Activated T-cell treated with anti-CD3 and anti-CD28 coated beads, Interleukin-2, amount 50 U/mL, for 4 hours (primary cell): ENCODE results near the gene COPE. TPM values are rescaled to one million over a fixed set of nuclear protein-coding genes. Genes with fewer than 3 reads are reported as not detected.

Experiments
- ATAC-seq, 2 donors: fragments of 200-7000 bp; cut with Tn5 transposase; one replicate each; pipeline ENCODE4 v1.10.0; 2021
- DNase-seq: peaks from one replicate; pipeline ENCODE4 v3.0.0-alpha.2; 2020
- H3K27me3 Mint-ChIP-seq: one replicate; pipeline ENCODE4 v1.8.0; 2021; ENCODE audit warnings: low read depth, mixed read lengths
- H3K36me3 Mint-ChIP-seq: one replicate; pipeline ENCODE4 v1.8.0; 2022; ENCODE audit warnings: mixed read lengths; ENCODE audit not compliant: insufficient read depth
- H3K4me1 Mint-ChIP-seq: one replicate; pipeline ENCODE4 v1.8.0; 2021; ENCODE audit warnings: low read depth, mixed read lengths
- H3K4me3 Mint-ChIP-seq: one replicate; pipeline ENCODE4 v1.8.0; 2021; ENCODE audit warnings: mild to moderate bottlenecking, moderate library complexity, mixed read lengths
- H3K9me3 Mint-ChIP-seq: one replicate; pipeline ENCODE4 v1.8.0; 2021; ENCODE audit warnings: mixed read lengths
- total RNA-seq, 3 donors: library from RNA; stranded (reverse); gene quantifications; one replicate each; pipeline ENCODE4 v1.2.1, GENCODE V29; 2021

COPE gene
- total RNA-seq, 3 donors from 2014 or later: 258 to 293 (median 270) TPM

DNA sequence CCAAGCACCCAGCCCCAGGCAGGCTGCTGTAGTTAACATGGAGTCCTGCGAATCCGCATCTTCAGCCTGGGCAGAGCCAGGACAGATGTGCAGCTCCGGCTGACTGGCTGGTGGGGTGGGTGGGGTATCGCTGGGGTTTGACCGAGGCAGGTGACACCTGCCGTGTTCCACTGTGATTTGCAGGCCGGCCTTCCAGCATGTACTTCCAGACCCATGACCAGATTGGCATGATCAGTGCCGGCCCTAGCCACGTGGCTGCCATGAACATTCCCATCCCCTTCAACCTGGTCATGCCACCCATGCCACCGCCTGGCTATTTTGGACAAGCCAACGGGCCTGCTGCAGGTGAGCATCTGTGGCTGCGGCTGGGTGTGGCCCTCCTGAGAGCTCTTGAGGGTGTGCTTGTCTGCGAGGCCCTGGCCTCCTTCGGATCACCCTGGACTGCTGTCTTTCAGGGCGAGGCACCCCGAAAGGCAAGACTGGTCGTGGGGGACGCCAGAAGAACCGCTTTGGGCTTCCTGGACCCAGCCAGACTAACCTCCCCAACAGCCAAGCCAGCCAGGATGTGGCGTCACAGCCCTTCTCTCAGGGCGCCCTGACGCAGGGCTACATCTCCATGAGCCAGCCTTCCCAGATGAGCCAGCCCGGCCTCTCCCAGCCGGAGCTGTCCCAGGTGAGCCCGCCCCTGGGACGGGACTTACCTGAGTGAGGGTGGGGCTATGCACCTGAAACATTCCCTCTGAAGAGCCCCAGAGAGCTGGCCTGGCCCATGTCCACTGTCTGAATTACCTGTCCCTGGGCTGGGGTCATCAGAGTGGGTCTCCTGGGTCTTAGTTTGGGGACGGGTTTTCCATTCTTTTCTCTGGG, 53.8 kb downstream of the COPE start:
- Mint-ChIP-seq H3K4me1 (no peaks in the 10 kb centered on the region), H3K4me3 (no peak overlapping the region), H3K36me3 (peaks cover 40% of the 10 kb centered on the region), H3K27me3 (no peaks in the 10 kb centered on the region), H3K9me3 (no peaks in the 10 kb centered on the region)
- no peak for DNase-seq
- no peak for ATAC-seq

DNA sequence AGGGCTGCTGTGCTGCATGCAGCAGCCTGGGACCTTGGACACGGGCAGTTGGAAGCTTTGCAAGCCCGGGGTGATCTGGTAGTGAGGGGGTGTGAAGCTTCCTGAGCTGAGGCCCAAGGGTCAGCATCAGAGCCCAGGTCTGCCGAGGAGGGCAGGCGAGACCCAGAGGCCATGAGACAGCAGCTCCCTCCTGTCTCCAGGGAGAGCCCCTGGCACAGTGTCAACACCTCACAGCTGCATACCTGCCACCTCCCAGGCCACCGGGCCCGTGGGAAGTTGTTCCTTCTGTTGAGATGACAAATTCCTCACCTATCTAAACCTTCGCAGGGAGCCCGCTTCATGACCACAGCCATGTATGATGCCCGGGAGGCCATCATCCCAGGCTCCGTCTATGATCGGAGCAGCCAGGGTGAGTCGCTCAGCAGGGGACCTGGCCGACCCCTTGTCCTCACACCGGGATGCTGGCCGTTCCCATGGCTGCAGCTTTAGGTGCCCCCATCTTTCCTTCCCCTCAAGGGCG, 55.3 kb downstream of the COPE start:
- peaks cover 42% of the 10 kb centered on the region for H3K36me3 Mint-ChIP-seq
- H3K4me1 Mint-ChIP-seq: no peaks in the 10 kb centered on the region
- no peaks in the 10 kb centered on the region for H3K27me3 Mint-ChIP-seq
- no peak for DNase-seq
- no peak for ATAC-seq
- H3K9me3 Mint-ChIP-seq: no peaks in the 10 kb centered on the region
- H3K4me3 Mint-ChIP-seq: no peak overlapping the region

DNA sequence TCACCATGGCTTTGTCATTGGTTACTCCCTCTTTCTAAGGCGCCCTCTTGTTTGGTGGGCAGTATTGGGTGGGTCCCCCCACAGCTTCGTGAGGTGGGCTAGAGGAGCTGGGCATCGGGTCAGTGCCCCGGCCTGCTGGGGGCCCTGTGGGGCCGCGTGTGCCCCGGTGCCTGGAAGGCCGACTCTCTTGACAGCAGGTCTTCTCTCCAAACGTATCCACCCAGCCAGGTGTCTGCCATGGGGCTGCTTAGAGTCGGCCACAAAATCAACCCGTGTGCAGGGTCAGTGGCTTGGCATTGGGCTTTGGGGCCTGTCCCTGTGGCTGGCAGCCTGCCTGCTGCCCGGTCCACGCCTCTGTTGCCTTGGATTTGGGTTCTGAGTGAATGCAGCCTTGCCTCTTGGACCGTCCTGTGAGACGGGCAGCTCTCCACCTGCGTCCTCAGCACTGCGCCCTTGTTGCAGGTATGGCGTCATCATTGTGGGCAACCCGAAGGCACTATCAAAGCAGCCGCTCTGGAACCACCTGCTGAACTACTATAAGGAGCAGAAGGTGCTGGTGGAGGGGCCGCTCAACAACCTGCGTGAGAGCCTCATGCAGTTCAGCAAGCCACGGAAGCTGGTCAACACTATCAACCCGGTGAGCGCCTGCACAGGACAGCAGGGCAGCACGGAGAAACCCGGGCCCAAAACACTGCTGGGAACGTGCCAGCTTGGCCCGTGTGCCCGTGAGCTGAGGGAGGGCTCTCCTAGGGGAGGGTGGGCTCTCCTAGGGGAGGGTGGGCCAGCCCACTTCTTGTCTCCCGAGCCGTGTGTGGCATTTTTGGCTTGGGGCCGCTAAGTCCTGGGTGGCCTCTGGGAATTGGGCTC, 56.0 kb downstream of the COPE start:
- H3K27me3 Mint-ChIP-seq: no peaks in the 10 kb centered on the region
- H3K36me3 Mint-ChIP-seq: peaks cover 45% of the 10 kb centered on the region
- no peaks in the 10 kb centered on the region for H3K4me1 Mint-ChIP-seq
- no peaks in the 10 kb centered on the region for H3K9me3 Mint-ChIP-seq
- H3K4me3 Mint-ChIP-seq: no peak overlapping the region
- no peak for ATAC-seq
- DNase-seq: no peak

DNA sequence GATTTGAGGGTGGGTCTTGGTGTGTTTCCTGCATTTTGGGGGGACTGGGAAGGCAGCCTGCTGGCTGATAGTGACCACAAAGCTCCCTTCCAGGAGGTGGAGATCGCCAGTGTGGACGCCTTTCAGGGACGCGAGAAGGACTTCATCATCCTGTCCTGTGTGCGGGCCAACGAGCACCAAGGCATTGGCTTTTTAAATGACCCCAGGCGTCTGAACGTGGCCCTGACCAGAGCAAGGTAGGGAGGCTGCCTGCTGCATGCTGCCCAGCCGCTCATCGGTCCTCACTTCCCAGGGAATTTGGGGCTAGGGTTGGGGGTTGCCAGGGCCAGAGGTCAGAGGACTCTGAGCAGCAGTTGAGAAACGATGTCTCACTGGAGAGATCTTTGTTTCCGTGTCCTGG, 57.3 kb downstream of the COPE start:
- no peaks in the 10 kb centered on the region for H3K9me3 Mint-ChIP-seq
- ATAC-seq: no peak
- no peaks in the 10 kb centered on the region for H3K4me1 Mint-ChIP-seq
- DNase-seq: no peak
- no peaks in the 10 kb centered on the region for H3K27me3 Mint-ChIP-seq
- peaks cover 40% of the 10 kb centered on the region for H3K36me3 Mint-ChIP-seq
- no peak overlapping the region for H3K4me3 Mint-ChIP-seq

DNA sequence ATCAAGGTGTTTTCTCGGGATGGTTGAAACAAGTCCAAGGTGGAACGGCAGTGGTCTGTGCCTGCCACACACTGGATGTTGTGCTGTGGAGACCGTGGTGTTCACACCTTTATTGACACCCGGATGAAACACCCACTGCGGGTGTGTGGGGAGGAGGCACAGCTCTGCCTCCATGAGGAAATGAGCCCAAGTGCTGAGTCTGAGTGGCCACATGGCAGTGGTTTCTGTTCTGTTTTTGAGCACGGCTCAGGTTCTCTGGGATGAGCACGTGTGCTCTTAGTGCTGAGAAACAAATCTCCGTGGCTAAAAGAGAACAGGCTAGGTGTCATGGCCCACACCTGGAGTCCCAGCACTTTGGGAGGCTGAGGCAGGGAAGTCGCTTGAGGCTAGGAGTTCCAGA, 58.0 kb downstream of the COPE start:
- Mint-ChIP-seq H3K27me3 (no peaks in the 10 kb centered on the region), H3K4me3 (no peak overlapping the region), H3K9me3 (no peaks in the 10 kb centered on the region), H3K4me1 (no peaks in the 10 kb centered on the region), H3K36me3 (peaks cover 36% of the 10 kb centered on the region)
- DNase-seq (no peak), ATAC-seq (no peak)

DNA sequence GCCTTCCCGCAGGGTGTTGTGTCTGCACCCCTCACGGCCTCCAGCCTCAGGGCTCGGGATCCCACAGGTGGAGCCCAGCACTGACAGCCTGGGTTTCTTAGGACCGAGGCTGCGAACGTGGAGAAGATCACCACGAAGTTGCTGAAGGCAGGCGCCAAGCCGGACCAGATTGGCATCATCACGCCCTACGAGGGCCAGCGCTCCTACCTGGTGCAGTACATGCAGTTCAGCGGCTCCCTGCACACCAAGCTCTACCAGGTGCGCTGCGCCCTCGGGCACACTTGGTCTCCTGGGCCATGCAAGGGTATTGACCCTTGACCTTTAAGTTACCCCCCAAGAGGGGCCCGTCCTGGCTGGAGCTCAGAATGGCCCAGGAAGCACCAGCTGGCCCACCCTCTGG, 58.5 kb downstream of the COPE start:
- DNase-seq: no peak
- no peaks in the 10 kb centered on the region for H3K27me3 Mint-ChIP-seq
- peaks cover 31% of the 10 kb centered on the region for H3K36me3 Mint-ChIP-seq
- H3K9me3 Mint-ChIP-seq: no peaks in the 10 kb centered on the region
- no peak for ATAC-seq
- H3K4me3 Mint-ChIP-seq: no peak overlapping the region
- H3K4me1 Mint-ChIP-seq: no peaks in the 10 kb centered on the region

DNA sequence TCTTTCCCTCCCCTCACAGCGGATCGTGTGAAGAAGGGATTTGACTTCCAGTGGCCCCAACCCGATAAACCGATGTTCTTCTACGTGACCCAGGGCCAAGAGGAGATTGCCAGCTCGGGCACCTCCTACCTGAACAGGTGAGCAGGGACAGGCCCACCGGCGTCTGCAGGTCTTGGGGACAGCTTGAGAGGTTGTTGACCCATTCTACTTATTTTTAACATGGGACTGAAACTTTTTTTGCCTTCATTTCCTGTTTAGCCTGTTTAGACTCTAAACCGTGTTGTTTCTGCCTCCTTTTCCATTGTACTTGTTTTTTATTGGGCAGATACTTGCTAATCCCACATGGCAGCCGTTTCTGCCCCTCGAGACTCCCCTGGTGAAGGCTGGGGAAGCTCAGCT, 58.9 kb downstream of the COPE start:
- ATAC-seq: no peak
- DNase-seq: no peak
- H3K4me1 Mint-ChIP-seq: no peaks in the 10 kb centered on the region
- H3K4me3 Mint-ChIP-seq: no peak overlapping the region
- no peaks in the 10 kb centered on the region for H3K9me3 Mint-ChIP-seq
- no peaks in the 10 kb centered on the region for H3K27me3 Mint-ChIP-seq
- H3K36me3 Mint-ChIP-seq: peaks cover 33% of the 10 kb centered on the region

DNA sequence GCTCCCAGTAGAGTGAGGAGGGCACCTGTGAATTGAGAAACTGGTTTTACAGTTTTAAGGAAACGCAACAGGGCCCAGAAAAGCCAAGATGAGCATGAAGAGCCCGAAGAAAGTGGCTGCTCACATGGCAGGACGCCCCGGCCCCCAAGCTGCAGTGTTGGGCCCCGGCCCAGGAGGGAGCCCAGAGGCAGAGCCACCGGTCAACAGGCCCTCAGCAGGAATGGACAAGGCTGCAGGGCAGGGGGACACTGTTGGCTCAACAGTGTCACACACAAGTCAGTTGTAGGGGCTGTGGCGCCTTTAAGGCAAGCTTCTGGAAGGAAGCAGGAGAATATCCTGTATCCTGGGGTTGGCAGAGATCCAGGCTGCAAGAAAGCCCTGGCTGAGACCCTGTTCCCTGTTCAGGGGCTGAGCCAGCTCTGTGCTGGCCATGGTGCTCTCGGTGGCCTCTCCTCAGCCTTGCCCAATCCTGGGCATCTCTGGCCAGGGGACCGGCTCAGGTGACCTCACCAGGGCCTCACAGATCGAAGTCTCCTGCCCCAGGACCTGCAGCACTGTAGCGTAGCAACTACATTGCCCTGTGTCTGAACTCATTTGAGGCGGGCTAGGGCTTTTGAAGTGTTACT, 59.4 kb downstream of the COPE start:
- Mint-ChIP-seq H3K36me3 (peaks cover 34% of the 10 kb centered on the region), H3K4me3 (no peak overlapping the region), H3K4me1 (no peaks in the 10 kb centered on the region), H3K9me3 (no peaks in the 10 kb centered on the region), H3K27me3 (no peaks in the 10 kb centered on the region)
- ATAC-seq (no peak), DNase-seq (no peak)

DNA sequence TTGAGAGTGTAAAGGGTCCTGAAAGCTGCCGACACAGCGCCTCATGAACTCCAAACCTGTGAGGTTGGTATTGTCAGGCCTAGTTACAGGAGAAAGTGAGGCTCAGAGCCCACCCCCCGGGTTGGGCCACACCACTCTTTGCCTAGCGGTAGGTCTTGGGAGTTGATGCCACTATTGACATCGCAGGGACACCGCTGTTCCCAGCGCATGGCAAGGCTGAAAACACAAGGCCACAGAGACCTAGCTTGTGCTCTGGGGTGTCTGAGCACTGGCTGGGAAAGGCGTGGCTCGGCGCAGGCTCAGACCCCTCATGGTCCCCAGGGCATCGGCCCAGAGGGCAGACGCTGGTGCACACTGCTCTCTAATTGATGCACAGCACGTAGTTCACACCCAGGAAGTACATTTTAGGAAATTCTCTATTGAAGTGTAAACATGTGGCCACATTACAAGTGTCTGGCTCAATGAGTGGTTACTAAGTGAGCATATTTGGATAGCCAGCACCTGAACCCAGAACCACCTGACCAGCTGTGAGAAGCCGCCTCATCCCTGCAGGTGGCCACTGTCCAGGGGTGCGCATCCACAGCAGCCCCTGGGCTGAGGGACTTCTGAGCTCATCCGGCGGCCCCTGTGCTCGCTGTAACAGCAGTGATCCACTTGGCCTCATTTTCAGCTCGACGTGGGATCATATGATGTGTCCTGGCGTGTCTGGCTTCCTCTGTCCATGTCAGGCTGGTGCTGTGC, 60.1 kb downstream of the COPE start:
- no peak for DNase-seq
- no peaks in the 10 kb centered on the region for H3K9me3 Mint-ChIP-seq
- H3K27me3 Mint-ChIP-seq: no peaks in the 10 kb centered on the region
- no peak overlapping the region for H3K4me3 Mint-ChIP-seq
- peaks cover 30% of the 10 kb centered on the region for H3K36me3 Mint-ChIP-seq
- no peaks in the 10 kb centered on the region for H3K4me1 Mint-ChIP-seq
- no peak for ATAC-seq

DNA sequence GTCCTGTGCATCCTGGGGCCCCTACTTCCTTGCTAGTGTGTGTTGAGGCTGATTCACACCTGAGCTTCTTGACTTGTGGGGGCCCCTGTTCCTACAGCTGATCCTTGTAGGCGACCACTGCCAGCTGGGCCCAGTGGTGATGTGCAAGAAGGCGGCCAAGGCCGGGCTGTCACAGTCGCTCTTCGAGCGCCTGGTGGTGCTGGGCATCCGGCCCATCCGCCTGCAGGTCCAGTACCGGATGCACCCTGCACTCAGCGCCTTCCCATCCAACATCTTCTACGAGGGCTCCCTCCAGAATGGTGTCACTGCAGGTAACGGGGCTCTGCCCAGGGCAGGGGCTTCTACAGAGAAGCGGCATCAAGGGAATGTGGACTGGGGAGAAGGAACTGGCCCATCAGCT, 62.0 kb downstream of the COPE start:
- ATAC-seq (no peak), DNase-seq (no peak)
- no peaks in the 10 kb centered on the region for H3K9me3 Mint-ChIP-seq
- no peaks in the 10 kb centered on the region for H3K4me1 Mint-ChIP-seq
- H3K4me3 Mint-ChIP-seq: no peak overlapping the region
- H3K36me3 Mint-ChIP-seq: peaks cover 32% of the 10 kb centered on the region
- no peaks in the 10 kb centered on the region for H3K27me3 Mint-ChIP-seq

DNA sequence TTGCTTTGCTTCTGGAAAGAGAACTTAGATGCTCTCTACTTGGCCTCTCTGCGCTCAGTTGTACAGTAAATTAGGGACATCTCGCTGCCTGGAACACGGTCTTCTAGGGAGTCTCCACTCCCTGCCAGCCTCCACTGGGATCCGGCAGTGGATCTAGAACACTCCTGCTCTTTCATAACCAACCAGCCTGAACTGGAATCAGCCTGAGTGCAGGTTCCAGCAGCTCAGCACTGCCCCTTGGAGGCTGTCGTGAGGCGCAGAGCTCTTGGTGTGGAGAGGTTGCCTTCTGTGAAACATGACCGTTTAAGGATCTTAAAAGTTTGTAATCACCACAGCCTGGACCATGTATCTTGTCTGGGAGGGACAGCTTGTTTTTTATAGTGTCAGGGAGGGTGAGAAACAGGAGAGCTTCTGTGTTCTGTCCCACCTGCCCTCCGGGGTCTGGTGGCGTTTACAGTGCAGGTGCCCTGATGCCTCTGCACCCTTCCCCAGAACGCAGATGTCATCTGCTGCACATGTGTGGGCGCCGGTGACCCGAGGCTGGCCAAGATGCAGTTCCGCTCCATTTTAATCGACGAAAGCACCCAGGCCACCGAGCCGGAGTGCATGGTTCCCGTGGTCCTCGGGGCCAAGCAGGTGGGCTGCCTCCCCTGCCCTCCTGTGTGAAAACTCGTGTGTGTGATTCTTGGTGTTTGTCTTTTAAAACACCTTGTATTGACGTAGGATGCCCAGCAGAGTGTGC, 62.6 kb downstream of the COPE start:
- H3K36me3 Mint-ChIP-seq: peaks cover 30% of the 10 kb centered on the region

DNA sequence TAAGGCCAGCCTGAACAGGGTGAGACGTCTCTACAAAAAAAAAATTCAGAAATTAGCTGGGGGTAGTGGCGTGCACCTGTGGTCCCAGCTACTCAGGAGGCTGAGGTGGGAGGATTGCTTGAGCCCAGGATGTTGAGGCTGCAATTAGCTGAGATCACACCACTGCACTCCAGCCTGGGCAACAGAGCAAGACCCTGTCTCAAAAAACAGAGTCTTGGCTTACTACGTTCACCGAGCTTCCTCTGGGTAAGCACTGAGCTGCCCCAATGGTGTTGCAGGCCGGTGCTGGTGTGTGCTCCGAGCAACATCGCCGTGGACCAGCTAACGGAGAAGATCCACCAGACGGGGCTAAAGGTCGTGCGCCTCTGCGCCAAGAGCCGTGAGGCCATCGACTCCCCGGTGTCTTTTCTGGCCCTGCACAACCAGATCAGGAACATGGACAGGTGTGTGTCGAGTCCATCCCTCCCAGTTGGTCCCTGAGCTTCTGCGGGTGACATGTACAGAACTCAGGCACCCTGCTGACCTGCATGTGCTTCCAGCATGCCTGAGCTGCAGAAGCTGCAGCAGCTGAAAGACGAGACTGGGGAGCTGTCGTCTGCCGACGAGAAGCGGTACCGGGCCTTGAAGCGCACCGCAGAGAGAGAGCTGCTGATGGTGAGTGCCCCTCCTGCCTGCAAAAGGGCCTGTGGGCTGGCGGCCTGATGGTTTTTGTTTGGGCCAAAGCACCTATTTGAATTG, 63.4 kb downstream of the COPE start:
- Mint-ChIP-seq H3K9me3 (no peaks in the 10 kb centered on the region), H3K4me3 (no peak overlapping the region)

More for the DNA sequence above, 62.6 kb downstream of the COPE start:
- no peak overlapping the region for H3K4me3 Mint-ChIP-seq
- H3K9me3 Mint-ChIP-seq: no peaks in the 10 kb centered on the region
- ATAC-seq (no peak), DNase-seq (no peak)
- H3K27me3 Mint-ChIP-seq: no peaks in the 10 kb centered on the region
- no peaks in the 10 kb centered on the region for H3K4me1 Mint-ChIP-seq

DNA sequence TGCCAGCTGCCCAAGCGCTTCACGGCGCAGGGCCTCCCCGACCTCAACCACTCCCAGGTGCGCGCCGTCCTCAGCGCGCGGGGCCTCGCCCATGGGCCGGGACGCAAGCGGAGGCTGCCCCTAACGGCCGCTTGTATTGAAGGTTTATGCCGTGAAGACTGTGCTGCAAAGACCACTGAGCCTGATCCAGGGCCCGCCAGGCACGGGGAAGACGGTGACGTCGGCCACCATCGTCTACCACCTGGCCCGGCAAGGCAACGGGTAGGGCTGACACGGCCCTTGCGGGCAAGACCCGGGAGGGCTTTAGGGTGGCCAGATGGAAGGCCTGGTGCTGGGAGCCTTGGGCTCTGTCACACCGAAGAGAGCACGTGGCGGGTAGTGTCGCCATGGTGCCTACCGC, 64.2 kb downstream of the COPE start:
- DNase-seq (no peak), ATAC-seq (no peak)
- no peaks in the 10 kb centered on the region for H3K27me3 Mint-ChIP-seq
- peaks cover 6% of the 10 kb centered on the region for H3K4me1 Mint-ChIP-seq
- no peaks in the 10 kb centered on the region for H3K9me3 Mint-ChIP-seq
- H3K4me3 Mint-ChIP-seq: no peak overlapping the region
- H3K36me3 Mint-ChIP-seq: peaks cover 33% of the 10 kb centered on the region

More for the DNA sequence above, 63.4 kb downstream of the COPE start:
- Mint-ChIP-seq H3K4me1 (peaks cover 2% of the 10 kb centered on the region), H3K36me3 (peaks cover 30% of the 10 kb centered on the region), H3K27me3 (no peaks in the 10 kb centered on the region)
- ATAC-seq (no peak), DNase-seq (no peak)
